Naive thymus-derived CD4-positive, alpha-beta T cell (primary cell): Measurements from ENCODE around the gene C2orf42. TPM values are rescaled to one million over a fixed set of nuclear protein-coding genes. Genes with fewer than 3 reads are reported as not detected.
"Not testable (repeated sequence)": the region's sequence is repeated elsewhere in the genome, so short reads cannot be mapped to it uniquely, and the experiment has no call there.

ENCODE experiments used
- ATAC-seq: fragments of 150-1000 bp; cut with Tn5 transposase; 2 replicates; pipeline ENCODE4 v1.10.0; 2021; ENCODE audit warnings: mild to moderate bottlenecking, moderate library complexity
- CTCF ChIA-PET: fragments of 350-600 bp; sonication (Branson Sonifier 250); formaldehyde crosslinking; loops from one replicate; lab custom pipeline; 2021; ENCODE audit warnings: antibody characterized with exemption; lab: Charles Lee
- POLR2A ChIA-PET: fragments of 350-600 bp; sonication (Branson Sonifier 250); formaldehyde crosslinking; loops from one replicate; lab custom pipeline; 2021; ENCODE audit warnings: antibody characterized with exemption, inconsistent platforms; lab: Charles Lee
- DNase-seq, 9 donors: peaks; one replicate each; pipeline versions ENCODE4 v3.0.0 to v3.0.0-alpha.2; 2020 to 2022; ENCODE audit warnings: mixed read lengths in 1 of 9
- H3K27ac ChIP-seq: one replicate; pipeline ENCODE4 v1.7.0; 2013; ENCODE audit warnings: mild to moderate bottlenecking, low read depth, low read length, moderate library complexity
- H3K27me3 ChIP-seq, 2 donors: one replicate each; pipeline ENCODE4 v1.7.0; 2013; ENCODE audit warnings: low read length in 2 of 2, mild to moderate bottlenecking in 2 of 2, moderate library complexity in 2 of 2; ENCODE audit not compliant: control insufficient read depth in 2 of 2, insufficient read depth in 2 of 2
- H3K36me3 ChIP-seq, 3 experiments: 1 replicate in 2 of 3; 2 replicates in 1 of 3; pipeline ENCODE4 v1.7.0; 2013; ENCODE audit warnings: low read length in 3 of 3, mild to moderate bottlenecking in 3 of 3, moderate library complexity in 1 of 3; ENCODE audit not compliant: insufficient read depth in 3 of 3, control insufficient read depth in 2 of 3
- H3K4me1 ChIP-seq, 2 donors: one replicate each; pipeline ENCODE4 v1.7.0; 2013; ENCODE audit warnings: low read length in 2 of 2, mild to moderate bottlenecking in 2 of 2, moderate library complexity in 1 of 2; ENCODE audit not compliant: control insufficient read depth in 2 of 2, insufficient read depth in 2 of 2
- H3K4me3 ChIP-seq: 2 replicates; pipeline ENCODE4 v1.7.0; 2013; ENCODE audit warnings: mild to moderate bottlenecking, low read length
- H3K9me3 ChIP-seq, 3 experiments: 1 replicate in 2 of 3; 2 replicates in 1 of 3; pipeline ENCODE4 v1.7.0; 2013; ENCODE audit warnings: low read length in 3 of 3; ENCODE audit not compliant: control insufficient read depth in 2 of 3
- H3K27ac Mint-ChIP-seq, 9 donors: one replicate each; pipeline ENCODE4 v1.8.0; 2020 to 2022; ENCODE audit warnings: mixed read lengths in 9 of 9, mild to moderate bottlenecking in 8 of 9, moderate library complexity in 5 of 9, inconsistent platforms in 2 of 9
- H3K27me3 Mint-ChIP-seq, 5 donors: one replicate each; pipeline ENCODE4 v1.8.0; 2021 to 2022; ENCODE audit warnings: mixed read lengths in 5 of 5, mild to moderate bottlenecking in 1 of 5
- H3K36me3 Mint-ChIP-seq, 5 donors: one replicate each; pipeline ENCODE4 v1.8.0; 2020 to 2022; ENCODE audit warnings: mixed read lengths in 5 of 5, mild to moderate bottlenecking in 3 of 5, inconsistent platforms in 1 of 5
- H3K4me1 Mint-ChIP-seq, 7 donors: one replicate each; pipeline ENCODE4 v1.8.0; 2020 to 2022; ENCODE audit warnings: mixed read lengths in 7 of 7, mild to moderate bottlenecking in 3 of 7, inconsistent platforms in 1 of 7
- H3K4me3 Mint-ChIP-seq, 10 donors: one replicate each; pipeline ENCODE4 v1.8.0; 2020 to 2022; ENCODE audit warnings: mild to moderate bottlenecking in 10 of 10, mixed read lengths in 10 of 10, moderate library complexity in 6 of 10, inconsistent platforms in 2 of 10
- H3K9me3 Mint-ChIP-seq, 11 donors: one replicate each; pipeline ENCODE4 v1.8.0; 2020 to 2022; ENCODE audit warnings: mixed read lengths in 11 of 11, mild to moderate bottlenecking in 4 of 11, inconsistent platforms in 1 of 11, moderate library complexity in 1 of 11
- intact Hi-C, 2 donors: fragments of 100-400 bp; cut with micrococcal nuclease; formaldehyde crosslinking; loops; one replicate each; pipeline ENCODE4 v1.15.1; 2023
- polyA plus RNA-seq, 2 donors: library from polyadenylated mRNA; unstranded; fragments of 300-500 nt; fragmentation: Illumina TruSeq; gene quantifications; one replicate each; pipeline ENCODE4 v1.2.3, GENCODE V29; 2021
- total RNA-seq, 6 experiments: library from RNA in 5 of 6; stranded (reverse) in 5 of 6; gene quantifications; 1 replicate in 5 of 6; 2 replicates in 1 of 6; pipeline ENCODE4 v1.2.3 and lab custom pipeline; 2021 to 2026

C2orf42 gene
- total and polyA plus RNA-seq, 7 experiments from 2014 or later: 20.6 to 48.4 (median 30.3) TPM

- intact Hi-C loops: no loop called here
- peaks cover 3 to 12% (median 9%) of the 10 kb centered on the region in 7 donors for H3K4me1 Mint-ChIP-seq
- H3K27me3 Mint-ChIP-seq: no peaks in the 10 kb centered on the region
- H3K27me3 ChIP-seq: no peaks in the 10 kb centered on the region
- H3K36me3 Mint-ChIP-seq: peaks cover 3 to 18% (median 9%) of the 10 kb centered on the region in 5 donors
- H3K4me3 ChIP-seq: no peak overlapping the region
- POLR2A ChIA-PET: interaction anchor here (0.6 to 1.9 kb wide), 4 partner anchors 17 to 161 kb away, joined by 4 to 10 read pairs (median 6); partner anchors contain the start of gene C2orf42
- no peaks in the 10 kb centered on the region for H3K4me1 ChIP-seq
- peak overlapping the region in 8 of 9 donors; percentile 37 to 91 (median 88) for H3K27ac Mint-ChIP-seq
- peaks cover 0 to 25% (median 4%) of the 10 kb centered on the region in 3 experiments for H3K36me3 ChIP-seq
- H3K27ac ChIP-seq: peak overlapping the region; percentile 51
- ATAC-seq (no peak), DNase-seq (no peak)
- no peaks in the 10 kb centered on the region for H3K9me3 Mint-ChIP-seq
- peak overlapping the region in 5 of 10 donors; percentile 12 to 62 (median 30) for H3K4me3 Mint-ChIP-seq
- no peaks in the 10 kb centered on the region for H3K9me3 ChIP-seq
- CTCF ChIA-PET: interaction anchor here (0.6 kb wide), 1 partner anchor 82 kb away, joined by 6 read pairs; no protein-coding TSS in a partner anchor
Measured at GRCh38 chr2:70160545-70160944, 30.3 kb downstream of the C2orf42 start.

DNA sequence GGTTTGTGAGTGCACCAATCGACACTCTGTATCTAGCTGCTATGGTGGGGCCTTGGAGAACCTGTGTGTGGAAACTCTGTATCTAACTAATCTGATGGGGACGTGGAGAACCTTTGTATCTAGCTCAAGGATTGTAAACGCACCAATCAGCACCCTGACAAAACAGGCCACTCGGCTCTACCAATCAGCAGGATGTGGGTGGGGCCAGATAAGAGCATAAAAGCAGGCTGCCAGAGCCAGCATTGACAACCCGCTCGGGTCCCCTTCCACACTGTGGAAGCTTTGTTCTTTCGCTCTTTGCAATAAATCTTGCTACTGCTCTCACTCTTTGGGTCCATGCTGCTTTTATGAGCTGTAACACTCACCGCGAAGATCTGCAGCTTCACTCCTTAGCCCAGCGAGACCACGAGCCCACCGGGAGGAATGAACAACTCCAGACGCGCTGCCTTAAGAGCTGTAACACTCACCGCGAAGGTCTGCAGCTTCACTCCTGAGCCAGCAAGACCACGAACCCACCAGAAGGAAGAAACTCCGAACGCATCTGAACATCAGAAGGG is 41.6 kb downstream of the C2orf42 start:
- H3K4me1 ChIP-seq, H3K4me3 ChIP-seq, H3K27me3 Mint-ChIP-seq, ATAC-seq, H3K27me3 ChIP-seq, H3K9me3 ChIP-seq, H3K4me3 Mint-ChIP-seq, H3K9me3 Mint-ChIP-seq, DNase-seq, POLR2A ChIA-PET, H3K27ac ChIP-seq: not testable (repeated sequence)
- peaks cover 0 to 25% (median 0%) of the 10 kb centered on the region in 3 experiments for H3K36me3 ChIP-seq
- Mint-ChIP-seq H3K27ac (peak overlapping the region in 2 of 9 donors; percentile 16 to 43), H3K36me3 (peaks cover 3 to 30% (median 12%) of the 10 kb centered on the region in 5 donors), H3K4me1 (peaks cover 3 to 20% (median 8%) of the 10 kb centered on the region in 7 donors)
- intact Hi-C loops: loop anchor here (10.0 kb wide), 1 partner anchor 424 kb away; no protein-coding TSS in a partner anchor
- CTCF ChIA-PET: interaction anchor here (2.6 kb wide), 1 partner anchor 78 kb away, joined by 6 read pairs; no protein-coding TSS in a partner anchor

DNA sequence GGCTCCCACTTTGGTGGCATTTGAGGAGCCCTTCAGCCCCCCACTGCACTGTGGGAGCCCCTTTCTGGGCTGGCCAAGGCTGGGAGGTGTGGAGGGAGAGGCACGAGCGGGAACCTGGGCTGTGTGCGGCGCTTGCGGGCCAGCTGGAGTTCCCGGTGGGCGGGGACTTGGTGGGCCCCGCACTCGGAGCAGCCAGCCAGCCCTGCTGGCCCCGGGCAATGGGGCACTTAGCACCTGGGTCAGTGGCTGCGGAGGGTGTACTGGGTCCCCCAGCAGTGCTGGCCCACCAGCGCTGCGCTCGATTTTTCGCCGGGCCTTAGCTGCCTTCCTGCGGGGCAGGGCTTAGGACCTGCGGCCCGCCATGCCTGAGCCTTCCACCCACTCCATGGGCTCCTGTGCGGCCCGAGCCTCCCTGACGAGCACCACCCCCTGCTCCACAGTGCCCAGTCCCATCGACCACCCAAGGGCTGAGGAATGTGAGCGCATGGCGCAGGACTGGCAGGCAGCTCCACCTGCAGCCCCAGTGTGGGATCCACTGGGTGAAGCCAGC is 42.5 kb downstream of the C2orf42 start:
- ChIA-PET POLR2A (interaction anchor here (0.6 to 28.6 kb wide), 4 partner anchors 43 to 233 kb away, joined by 3 to 1973 read pairs (median 72); partner anchors contain the start of genes C2orf42, MXD1, PCBP1 and SNRPG), CTCF (interaction anchor here (0.9 to 2.6 kb wide), 2 partner anchors 77 to 140 kb away, joined by 3 to 6 read pairs; no protein-coding TSS in a partner anchor)
- H3K36me3 ChIP-seq: peaks cover 0 to 25% (median 0%) of the 10 kb centered on the region in 3 experiments
- H3K9me3 ChIP-seq, H3K4me3 Mint-ChIP-seq, H3K27ac Mint-ChIP-seq, H3K4me3 ChIP-seq, H3K27ac ChIP-seq, H3K4me1 ChIP-seq, DNase-seq, H3K27me3 Mint-ChIP-seq, ATAC-seq, H3K27me3 ChIP-seq, H3K9me3 Mint-ChIP-seq: not testable (repeated sequence)
- H3K36me3 Mint-ChIP-seq: peaks cover 3 to 30% (median 12%) of the 10 kb centered on the region in 5 donors
- H3K4me1 Mint-ChIP-seq: peaks cover 5 to 25% (median 13%) of the 10 kb centered on the region in 7 donors
- intact Hi-C loops: loop anchor here (10.0 kb wide), 1 partner anchor 423 kb away; no protein-coding TSS in a partner anchor

DNA sequence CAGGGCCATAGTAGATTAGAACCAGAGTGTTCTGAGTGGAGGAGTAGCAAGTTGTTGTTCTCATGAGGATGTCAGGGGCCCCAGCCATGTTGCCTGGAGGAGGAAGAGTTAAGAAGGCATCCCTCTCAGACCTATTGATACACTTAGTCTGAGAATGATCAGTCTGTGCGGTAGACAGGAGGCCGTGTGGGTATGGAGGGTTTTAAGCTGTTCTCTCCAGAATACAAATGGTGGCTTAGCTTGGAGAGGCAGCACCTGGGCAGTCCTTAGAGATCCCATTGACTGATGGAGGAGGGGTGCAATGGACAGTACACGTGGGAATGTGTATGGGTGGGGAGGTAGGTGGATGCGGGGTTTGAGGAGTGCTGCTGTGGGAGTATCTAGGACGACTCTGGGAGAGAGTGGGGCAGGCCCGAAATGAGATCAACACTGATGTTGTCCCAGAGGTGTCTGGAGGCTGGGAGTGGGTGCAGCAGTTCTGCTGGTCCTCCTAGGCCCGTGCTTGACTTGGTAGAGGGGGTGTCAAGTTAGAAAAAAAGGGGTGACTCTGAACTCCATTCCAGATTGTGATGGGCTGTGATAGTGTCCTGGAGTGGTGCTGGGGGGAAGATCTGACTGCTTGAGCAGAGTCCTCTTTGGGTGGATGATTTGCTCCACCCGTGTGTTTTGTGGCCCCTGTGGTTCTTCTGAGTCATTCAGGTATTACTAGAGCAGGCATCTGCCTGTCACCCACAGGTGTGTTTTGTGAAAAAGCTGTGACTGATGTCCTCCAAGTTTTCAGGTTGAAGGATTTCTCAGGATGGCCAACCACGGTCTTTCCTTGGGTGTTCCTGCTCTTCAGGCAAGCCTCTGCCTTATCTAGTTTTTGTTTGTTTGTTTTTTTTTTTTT is 44.7 kb downstream of the C2orf42 start:
- Histone ChIP-seq H3K36me3 (peaks cover 0 to 12% (median 0%) of the 10 kb centered on the region in 3 experiments), H3K27me3 (no peaks in the 10 kb centered on the region), H3K27ac (no peak overlapping the region), H3K4me1 (peaks cover 14 to 16% of the 10 kb centered on the region in 2 donors), H3K9me3 (no peaks in the 10 kb centered on the region), H3K4me3 (no peak overlapping the region)
- Mint-ChIP-seq H3K27me3 (peaks cover 0 to 2% (median 0%) of the 10 kb centered on the region in 5 donors), H3K4me3 (peak overlapping the region in 1 of 10 donors; percentile 7), H3K4me1 (peaks cover 14 to 40% (median 23%) of the 10 kb centered on the region in 7 donors), H3K27ac (peak overlapping the region in 8 of 9 donors; percentile 19 to 97 (median 55)), H3K36me3 (peaks cover 0 to 19% (median 8%) of the 10 kb centered on the region in 5 donors), H3K9me3 (peaks cover 0 to 4% (median 0%) of the 10 kb centered on the region in 11 donors)
- intact Hi-C loops: loop anchor here (10.0 kb wide), 1 partner anchor 421 kb away; no protein-coding TSS in a partner anchor
- ATAC-seq (no peak), DNase-seq (no peak)
- POLR2A ChIA-PET: interaction anchor here (0.6 to 28.6 kb wide), 5 partner anchors 22 to 231 kb away, joined by 3 to 1973 read pairs (median 140); partner anchors contain the start of genes C2orf42, MXD1 and PCBP1
- CTCF ChIA-PET: interaction anchor here (4.6 kb wide), 1 partner anchor 233 kb away, joined by 39 read pairs; the partner anchor contains the start of gene MXD1

DNA sequence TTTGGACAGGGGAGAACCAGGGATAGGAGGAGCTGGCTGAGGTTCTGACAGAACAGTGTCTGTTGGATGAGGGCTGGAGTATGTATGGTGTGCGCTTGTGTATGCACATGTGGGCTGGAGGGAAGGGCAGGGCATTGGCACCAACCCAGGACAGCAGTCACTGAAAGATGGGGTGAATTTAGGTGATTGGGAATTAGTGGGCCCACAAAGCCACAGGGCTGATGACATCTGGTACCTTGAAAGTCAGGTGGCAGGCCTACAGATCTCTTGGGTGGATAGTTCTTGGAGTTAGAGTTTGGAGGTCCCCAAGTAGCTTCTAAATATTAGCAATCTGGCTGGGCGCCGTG is 45.7 kb downstream of the C2orf42 start:
- H3K27ac ChIP-seq: no peak overlapping the region
- H3K9me3 ChIP-seq: no peaks in the 10 kb centered on the region
- ChIA-PET POLR2A (interaction anchor here (0.7 to 28.6 kb wide), 8 partner anchors 9 to 640 kb away, joined by 3 to 1973 read pairs (median 6); partner anchors contain the start of genes C2orf42, MXD1, PCBP1 and PCYOX1), CTCF (interaction anchor here (0.6 to 4.6 kb wide), 6 partner anchors 9 to 244 kb away, joined by 3 to 39 read pairs (median 5); partner anchors contain the start of genes C2orf42 and MXD1)
- Mint-ChIP-seq H3K36me3 (peaks cover 0 to 14% (median 6%) of the 10 kb centered on the region in 5 donors), H3K4me1 (peaks cover 23 to 50% (median 33%) of the 10 kb centered on the region in 7 donors), H3K27ac (peak overlapping the region; percentile 39 to 99 (median 97)), H3K4me3 (no peak overlapping the region), H3K27me3 (peaks cover 0 to 2% (median 0%) of the 10 kb centered on the region in 5 donors), H3K9me3 (peaks cover 0 to 4% (median 0%) of the 10 kb centered on the region in 11 donors)
- ATAC-seq (no peak), DNase-seq (no peak)
- H3K36me3 ChIP-seq: peaks cover 0 to 6% (median 0%) of the 10 kb centered on the region in 3 experiments
- H3K4me3 ChIP-seq: no peak overlapping the region
- peaks cover 22 to 24% of the 10 kb centered on the region in 2 donors for H3K4me1 ChIP-seq
- intact Hi-C loops: loop anchor here (10.0 kb wide), 1 partner anchor 420 kb away; no protein-coding TSS in a partner anchor
- no peaks in the 10 kb centered on the region for H3K27me3 ChIP-seq
